WTC11 (cell line): ENCODE results near the gene SPOCK2. TPM values are rescaled to one million over a fixed set of nuclear protein-coding genes. Genes with fewer than 3 reads are reported as not detected.
A peak's percentile ranks its signal among the peaks of the same experiment; 100 is the strongest.

Experiments used
- ATAC-seq: fragments of 200-7000 bp; cut with Tn5 transposase; 2 replicates; pipeline ENCODE4 v1.10.0; 2021; ENCODE audit warnings: mild to moderate bottlenecking, moderate library complexity
- CTCF ChIA-PET: fragments of 300-600 bp; sonication (Branson Sonifier 250); formaldehyde crosslinking; loops from one replicate; lab custom pipeline; 2021; ENCODE audit warnings: antibody characterized with exemption; lab: Charles Lee
- POLR2A ChIA-PET: fragments of 350-600 bp; sonication (Branson Sonifier 250); formaldehyde crosslinking; loops from one replicate; lab custom pipeline; 2021; ENCODE audit warnings: antibody characterized with exemption; lab: Charles Lee
- DNase-seq: peaks from one replicate; pipeline ENCODE4 v3.0.0; 2021; ENCODE audit warnings: low spot score
- H3K27ac Mint-ChIP-seq: 2 replicates; pipeline ENCODE4 v1.8.0; 2021; ENCODE audit warnings: mixed read lengths
- H3K27me3 Mint-ChIP-seq: 2 replicates; pipeline ENCODE4 v1.8.0; 2021; ENCODE audit warnings: low read depth, mild to moderate bottlenecking, moderate library complexity, mixed read lengths
- H3K36me3 Mint-ChIP-seq: 2 replicates; pipeline ENCODE4 v1.8.0; 2021; ENCODE audit warnings: mixed read lengths
- H3K4me1 Mint-ChIP-seq: 2 replicates; pipeline ENCODE4 v1.8.0; 2022; ENCODE audit warnings: mixed read lengths
- H3K4me3 Mint-ChIP-seq: 2 replicates; pipeline ENCODE4 v1.8.0; 2021; ENCODE audit warnings: mild to moderate bottlenecking, moderate library complexity, mixed read lengths
- H3K9me3 Mint-ChIP-seq: 2 replicates; pipeline ENCODE4 v1.8.0; 2021; ENCODE audit warnings: mixed read lengths
- ARID4B ChIP-seq: sonication (generic); formaldehyde crosslinking; IDR thresholded peaks from 2 replicates; pipeline ENCODE4 v1.8.0; 2023; ENCODE audit warnings: missing genetic modification reagents, mild to moderate bottlenecking, borderline replicate concordance
- FOXJ3 ChIP-seq: sonication (generic); formaldehyde crosslinking; IDR thresholded peaks from 2 replicates; pipeline ENCODE4 v1.9.0; 2021; ENCODE audit warnings: missing genetic modification reagents, mild to moderate bottlenecking, borderline replicate concordance
- FOXP1 ChIP-seq: sonication (generic); formaldehyde crosslinking; IDR thresholded peaks from 2 replicates; pipeline ENCODE4 v1.8.0; 2022; ENCODE audit warnings: missing genetic modification reagents, mild to moderate bottlenecking, moderate library complexity, borderline replicate concordance
- GTF2I ChIP-seq: fragments of 250-450 bp; sonication (Bioruptor Pico); conservative IDR thresholded peaks from 2 replicates; pipeline ENCODE4 v1.4.0; 2021; ENCODE audit warnings: mild to moderate bottlenecking
- HMGA2 ChIP-seq: fragments of 250-450 bp; sonication (Bioruptor Pico); IDR thresholded peaks from 2 replicates; pipeline ENCODE4 v1.4.0; 2021; ENCODE audit warnings: mild to moderate bottlenecking, moderate library complexity
- NFATC4 ChIP-seq: fragments of 250-450 bp; sonication (Bioruptor Pico); IDR thresholded peaks from 2 replicates; pipeline ENCODE4 v1.9.0; 2021; ENCODE audit warnings: mild to moderate bottlenecking
- NR2C2 ChIP-seq: sonication (generic); formaldehyde crosslinking; IDR thresholded peaks from 2 replicates; pipeline ENCODE4 v1.8.0; 2022; ENCODE audit warnings: mild to moderate bottlenecking, missing genetic modification reagents
- NR3C1 ChIP-seq: sonication (generic); formaldehyde crosslinking; conservative IDR thresholded peaks from 2 replicates; pipeline ENCODE4 v1.8.1; 2023; ENCODE audit warnings: low read depth, mild to moderate bottlenecking, missing genetic modification reagents
- PRRX2 ChIP-seq: fragments of 250-450 bp; sonication (Bioruptor Pico); IDR thresholded peaks from 2 replicates; pipeline ENCODE4 v1.8.0; 2021; ENCODE audit warnings: mild to moderate bottlenecking
- RORB ChIP-seq: fragments of 250-450 bp; sonication (Bioruptor Pico); IDR thresholded peaks from 2 replicates; pipeline ENCODE4 v1.9.0; 2021; ENCODE audit warnings: mild to moderate bottlenecking
- SP1 ChIP-seq: sonication (generic); formaldehyde crosslinking; conservative IDR thresholded peaks from 2 replicates; pipeline ENCODE4 v1.8.1; 2022; ENCODE audit warnings: missing genetic modification reagents
- TEAD1 ChIP-seq: sonication (generic); formaldehyde crosslinking; IDR thresholded peaks from 2 replicates; pipeline ENCODE4 v1.8.0; 2022; ENCODE audit warnings: mild to moderate bottlenecking, missing genetic modification reagents
- ZBTB21 ChIP-seq: sonication (generic); formaldehyde crosslinking; IDR thresholded peaks from 2 replicates; pipeline ENCODE4 v1.8.1; 2023; ENCODE audit warnings: mild to moderate bottlenecking, missing genetic modification reagents, borderline replicate concordance
- ZBTB43 ChIP-seq: sonication (generic); formaldehyde crosslinking; IDR thresholded peaks from 2 replicates; pipeline ENCODE4 v1.8.1; 2023; ENCODE audit warnings: mild to moderate bottlenecking, missing genetic modification reagents
- ZMAT4 ChIP-seq: fragments of 250-450 bp; sonication (Bioruptor Pico); IDR thresholded peaks from 2 replicates; pipeline ENCODE4 v1.9.0; 2021; ENCODE audit warnings: mild to moderate bottlenecking
- ZNF232 ChIP-seq: sonication (generic); formaldehyde crosslinking; IDR thresholded peaks from 2 replicates; pipeline ENCODE4 v1.8.0; 2022; ENCODE audit warnings: mild to moderate bottlenecking, missing genetic modification reagents
- ZNF263 ChIP-seq: sonication (generic); formaldehyde crosslinking; IDR thresholded peaks from 2 replicates; pipeline ENCODE4 v1.8.1; 2022; ENCODE audit warnings: low read depth, mild to moderate bottlenecking, moderate library complexity, missing genetic modification reagents
- ZNF317 ChIP-seq: sonication (generic); formaldehyde crosslinking; IDR thresholded peaks from 2 replicates; pipeline ENCODE4 v1.8.1; 2023; ENCODE audit warnings: low read depth, mild to moderate bottlenecking, moderate library complexity, missing genetic modification reagents, borderline replicate concordance
- total RNA-seq: library from RNA; stranded (reverse); gene quantifications from 3 replicates; pipeline ENCODE4 v1.2.3, GENCODE V29; 2021
- TF ChIP-seq, protein P1 (sequence below): sonication (generic); formaldehyde crosslinking; IDR thresholded peaks from 2 replicates; pipeline ENCODE4 v1.8.1; 2022; ENCODE audit warnings: low read depth, missing genetic modification reagents, borderline replicate concordance
- TF ChIP-seq, protein P2 (sequence below): sonication (generic); formaldehyde crosslinking; IDR thresholded peaks from 2 replicates; pipeline ENCODE4 v1.8.0; 2022; ENCODE audit warnings: mild to moderate bottlenecking, missing genetic modification reagents
- TF ChIP-seq, protein P3 (sequence below): sonication (generic); formaldehyde crosslinking; IDR thresholded peaks from 2 replicates; pipeline ENCODE4 v1.8.0; 2023; ENCODE audit warnings: mild to moderate bottlenecking, missing genetic modification reagents

The SPOCK2 gene
- total RNA-seq, 1 experiment from 2014 or later, result 4.7 TPM

DNA sequence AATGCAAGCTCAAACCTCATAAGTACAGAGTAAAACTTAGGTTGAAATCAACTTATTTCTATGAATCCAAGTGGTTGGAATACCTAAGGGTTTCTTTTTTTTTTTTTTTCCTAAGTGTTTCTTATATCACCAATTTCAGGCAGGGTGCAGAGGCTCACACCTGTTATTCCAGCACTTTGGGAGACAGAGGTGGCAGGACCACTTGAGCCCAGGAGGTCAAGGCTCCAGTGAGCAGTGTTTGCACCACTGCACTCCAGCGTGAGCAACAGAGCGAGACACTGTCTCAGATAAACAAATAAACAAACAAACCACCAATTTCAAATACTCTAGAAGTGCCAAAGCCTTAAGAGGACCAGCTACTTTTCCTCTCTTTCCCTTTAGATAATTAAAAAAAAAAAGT is 39.2 kb upstream of the SPOCK2 start:
- no peak for TF ChIP-seq PRRX2 (CRISPR knock-in tag)
- Mint-ChIP-seq H3K36me3 (no peaks in the 10 kb centered on the region; the same call in 1 of the 2 replicates), H3K9me3 (no peaks in the 10 kb centered on the region), H3K4me1 (peaks cover 12% of the 10 kb centered on the region), H3K4me3 (no peak overlapping the region), H3K27me3 (no peaks in the 10 kb centered on the region), H3K27ac (peak overlapping the region; percentile 55; the same call in 1 of the 2 replicates)
- POLR2A ChIA-PET, result interaction anchor here (0.7 to 1.7 kb wide), 3 partner anchors 21 to 212 kb away, joined by 3 to 5 read pairs (median 3); partner anchors contain the start of gene DDIT4
- ATAC-seq (no peak), DNase-seq (no peak)
- CTCF ChIA-PET, result interaction anchor here (0.6 to 2.9 kb wide), 8 partner anchors 12 to 213 kb away, joined by 3 to 20 read pairs (median 12); no protein-coding TSS in a partner anchor

DNA sequence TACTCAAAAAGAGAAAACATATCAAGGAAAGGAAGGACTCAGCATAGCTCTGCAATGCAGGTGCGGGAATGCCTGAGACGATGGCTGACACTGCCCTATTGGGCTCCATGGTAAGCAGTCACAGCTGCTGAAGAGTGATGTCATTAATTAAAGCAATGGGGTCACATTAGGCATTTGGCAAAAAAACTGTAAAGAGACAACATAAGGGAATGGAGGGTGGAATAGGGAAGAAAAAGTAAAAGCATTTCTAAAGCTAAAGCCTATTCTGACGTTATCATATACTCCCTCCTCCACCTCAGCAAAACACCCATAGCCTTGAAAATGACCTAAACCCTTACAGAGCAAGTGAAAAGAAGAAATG is 38.5 kb upstream of the SPOCK2 start:
- DNase-seq (no peak), ATAC-seq (no peak)
- Mint-ChIP-seq H3K27ac (peak overlapping the region; percentile 55), H3K4me3 (no peak overlapping the region), H3K27me3 (no peaks in the 10 kb centered on the region), H3K36me3 (no peaks in the 10 kb centered on the region; the same call in 1 of the 2 replicates), H3K9me3 (no peaks in the 10 kb centered on the region), H3K4me1 (peaks cover 12% of the 10 kb centered on the region)
- TF ChIP-seq ZBTB21 (CRISPR knock-in tag) (no peak), TEAD1 (CRISPR knock-in tag) (no peak), HMGA2 (CRISPR knock-in tag) (no peak), GTF2I (no peak), ZNF317 (CRISPR knock-in tag) (no peak), NR2C2 (CRISPR knock-in tag) (no peak), NFATC4 (CRISPR knock-in tag) (no peak), FOXP1 (CRISPR knock-in tag) (no peak), RORB (CRISPR knock-in tag) (no peak), ARID4B (CRISPR knock-in tag) (no peak), ZBTB43 (no peak), SP1 (CRISPR knock-in tag) (no peak), ZNF263 (CRISPR knock-in tag) (no peak), ZNF232 (CRISPR knock-in tag) (no peak), NR3C1 (no peak), ZMAT4 (CRISPR knock-in tag) (no peak), FOXJ3 (CRISPR knock-in tag) (no peak)
- TF ChIP-seq, protein P1, sequence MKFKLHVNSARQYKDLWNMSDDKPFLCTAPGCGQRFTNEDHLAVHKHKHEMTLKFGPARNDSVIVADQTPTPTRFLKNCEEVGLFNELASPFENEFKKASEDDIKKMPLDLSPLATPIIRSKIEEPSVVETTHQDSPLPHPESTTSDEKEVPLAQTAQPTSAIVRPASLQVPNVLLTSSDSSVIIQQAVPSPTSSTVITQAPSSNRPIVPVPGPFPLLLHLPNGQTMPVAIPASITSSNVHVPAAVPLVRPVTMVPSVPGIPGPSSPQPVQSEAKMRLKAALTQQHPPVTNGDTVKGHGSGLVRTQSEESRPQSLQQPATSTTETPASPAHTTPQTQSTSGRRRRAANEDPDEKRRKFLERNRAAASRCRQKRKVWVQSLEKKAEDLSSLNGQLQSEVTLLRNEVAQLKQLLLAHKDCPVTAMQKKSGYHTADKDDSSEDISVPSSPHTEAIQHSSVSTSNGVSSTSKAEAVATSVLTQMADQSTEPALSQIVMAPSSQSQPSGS (CRISPR knock-in tag), result no peak
- TF ChIP-seq, protein P2, sequence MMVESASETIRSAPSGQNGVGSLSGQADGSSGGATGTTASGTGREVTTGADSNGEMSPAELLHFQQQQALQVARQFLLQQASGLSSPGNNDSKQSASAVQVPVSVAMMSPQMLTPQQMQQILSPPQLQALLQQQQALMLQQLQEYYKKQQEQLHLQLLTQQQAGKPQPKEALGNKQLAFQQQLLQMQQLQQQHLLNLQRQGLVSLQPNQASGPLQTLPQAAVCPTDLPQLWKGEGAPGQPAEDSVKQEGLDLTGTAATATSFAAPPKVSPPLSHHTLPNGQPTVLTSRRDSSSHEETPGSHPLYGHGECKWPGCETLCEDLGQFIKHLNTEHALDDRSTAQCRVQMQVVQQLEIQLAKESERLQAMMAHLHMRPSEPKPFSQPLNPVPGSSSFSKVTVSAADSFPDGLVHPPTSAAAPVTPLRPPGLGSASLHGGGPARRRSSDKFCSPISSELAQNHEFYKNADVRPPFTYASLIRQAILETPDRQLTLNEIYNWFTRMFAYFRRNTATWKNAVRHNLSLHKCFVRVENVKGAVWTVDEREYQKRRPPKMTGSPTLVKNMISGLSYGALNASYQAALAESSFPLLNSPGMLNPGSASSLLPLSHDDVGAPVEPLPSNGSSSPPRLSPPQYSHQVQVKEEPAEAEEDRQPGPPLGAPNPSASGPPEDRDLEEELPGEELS (CRISPR knock-in tag), result no peak
- TF ChIP-seq, protein P3, sequence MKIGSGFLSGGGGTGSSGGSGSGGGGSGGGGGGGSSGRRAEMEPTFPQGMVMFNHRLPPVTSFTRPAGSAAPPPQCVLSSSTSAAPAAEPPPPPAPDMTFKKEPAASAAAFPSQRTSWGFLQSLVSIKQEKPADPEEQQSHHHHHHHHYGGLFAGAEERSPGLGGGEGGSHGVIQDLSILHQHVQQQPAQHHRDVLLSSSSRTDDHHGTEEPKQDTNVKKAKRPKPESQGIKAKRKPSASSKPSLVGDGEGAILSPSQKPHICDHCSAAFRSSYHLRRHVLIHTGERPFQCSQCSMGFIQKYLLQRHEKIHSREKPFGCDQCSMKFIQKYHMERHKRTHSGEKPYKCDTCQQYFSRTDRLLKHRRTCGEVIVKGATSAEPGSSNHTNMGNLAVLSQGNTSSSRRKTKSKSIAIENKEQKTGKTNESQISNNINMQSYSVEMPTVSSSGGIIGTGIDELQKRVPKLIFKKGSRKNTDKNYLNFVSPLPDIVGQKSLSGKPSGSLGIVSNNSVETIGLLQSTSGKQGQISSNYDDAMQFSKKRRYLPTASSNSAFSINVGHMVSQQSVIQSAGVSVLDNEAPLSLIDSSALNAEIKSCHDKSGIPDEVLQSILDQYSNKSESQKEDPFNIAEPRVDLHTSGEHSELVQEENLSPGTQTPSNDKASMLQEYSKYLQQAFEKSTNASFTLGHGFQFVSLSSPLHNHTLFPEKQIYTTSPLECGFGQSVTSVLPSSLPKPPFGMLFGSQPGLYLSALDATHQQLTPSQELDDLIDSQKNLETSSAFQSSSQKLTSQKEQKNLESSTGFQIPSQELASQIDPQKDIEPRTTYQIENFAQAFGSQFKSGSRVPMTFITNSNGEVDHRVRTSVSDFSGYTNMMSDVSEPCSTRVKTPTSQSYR, result no peak
- POLR2A ChIA-PET, result interaction anchor here (0.7 to 1.7 kb wide), 4 partner anchors 21 to 211 kb away, joined by 3 to 6 read pairs (median 4); partner anchors contain the start of gene DDIT4
- CTCF ChIA-PET, result interaction anchor here (0.5 to 2.9 kb wide), 34 partner anchors 9 to 1960 kb away, joined by 3 to 20 read pairs (median 5); partner anchors contain the start of genes ANAPC16, ASCC1 and SPOCK2
